B cell (primary cell): ENCODE results near the gene SCMH1.

ENCODE experiments used
- CTCF ChIP-seq: fragments of 200-600 bp; IDR thresholded peaks from one replicate; pipeline ENCODE4 v1.8.0; 2022; ENCODE audit warnings: antibody characterized with exemption, mild to moderate bottlenecking
- EZH2 ChIP-seq: IDR thresholded peaks from 2 replicates; pipeline ENCODE4 v1.6.1; 2012; ENCODE audit warnings: borderline replicate concordance, low read depth, mild to moderate bottlenecking, moderate library complexity, low read length; ENCODE audit not compliant: insufficient read depth, poor library complexity, severe bottlenecking

- TF ChIP-seq CTCF (no peak), EZH2 (no peak)
These were observed 66.6 kb downstream of the SCMH1 start for GRCh38 chr1:41175546-41175945.
